ENCODE measurements around the gene DPEP2.

DNA sequence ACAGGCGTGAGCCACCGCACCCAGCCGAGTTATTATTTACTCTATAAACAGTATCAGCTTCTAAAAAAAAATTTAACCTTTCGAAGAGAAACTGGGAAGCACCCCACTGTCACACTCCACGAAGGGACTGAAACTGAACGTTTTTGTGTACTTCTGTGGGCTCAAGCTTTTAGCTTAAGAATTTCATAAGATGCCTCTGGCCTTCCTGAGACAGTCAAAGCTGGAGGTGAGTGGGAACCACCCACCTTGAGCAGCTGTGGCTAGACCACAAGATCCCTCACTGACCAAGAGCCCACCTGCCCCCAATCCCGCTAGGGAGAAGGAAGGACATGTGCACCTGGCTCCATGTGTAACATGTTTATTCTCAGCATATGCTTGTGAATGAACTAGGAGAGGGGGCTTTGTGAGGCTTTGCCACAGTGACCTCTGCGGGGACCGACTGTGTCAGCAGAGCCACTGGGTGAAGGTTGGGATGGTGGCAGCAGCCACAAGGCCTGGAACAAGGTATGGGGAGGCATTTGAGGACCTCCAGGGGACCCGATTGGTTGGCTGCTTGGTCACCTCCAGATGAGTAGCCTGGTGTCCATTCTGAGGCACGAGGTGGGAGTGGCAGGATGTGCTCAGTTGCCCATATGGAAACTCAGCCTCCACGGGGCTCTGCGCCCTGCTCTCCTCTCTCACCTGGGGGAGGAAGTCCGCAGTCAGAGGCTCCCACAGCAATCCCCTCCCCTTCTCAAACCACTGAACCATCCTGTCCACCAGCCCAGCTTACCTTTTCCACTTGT lies 23.8 kb downstream of the DPEP2 start:
- TF ChIP-seq, protein P1, sequence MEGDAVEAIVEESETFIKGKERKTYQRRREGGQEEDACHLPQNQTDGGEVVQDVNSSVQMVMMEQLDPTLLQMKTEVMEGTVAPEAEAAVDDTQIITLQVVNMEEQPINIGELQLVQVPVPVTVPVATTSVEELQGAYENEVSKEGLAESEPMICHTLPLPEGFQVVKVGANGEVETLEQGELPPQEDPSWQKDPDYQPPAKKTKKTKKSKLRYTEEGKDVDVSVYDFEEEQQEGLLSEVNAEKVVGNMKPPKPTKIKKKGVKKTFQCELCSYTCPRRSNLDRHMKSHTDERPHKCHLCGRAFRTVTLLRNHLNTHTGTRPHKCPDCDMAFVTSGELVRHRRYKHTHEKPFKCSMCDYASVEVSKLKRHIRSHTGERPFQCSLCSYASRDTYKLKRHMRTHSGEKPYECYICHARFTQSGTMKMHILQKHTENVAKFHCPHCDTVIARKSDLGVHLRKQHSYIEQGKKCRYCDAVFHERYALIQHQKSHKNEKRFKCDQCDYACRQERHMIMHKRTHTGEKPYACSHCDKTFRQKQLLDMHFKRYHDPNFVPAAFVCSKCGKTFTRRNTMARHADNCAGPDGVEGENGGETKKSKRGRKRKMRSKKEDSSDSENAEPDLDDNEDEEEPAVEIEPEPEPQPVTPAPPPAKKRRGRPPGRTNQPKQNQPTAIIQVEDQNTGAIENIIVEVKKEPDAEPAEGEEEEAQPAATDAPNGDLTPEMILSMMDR (IDR thresholded peaks at IDR 0.05): no peak
- TF ChIP-seq POLR2A (IDR thresholded peaks at IDR 0.05): no peak

Measured in thyroid gland (tissue), 4 donors.